ENCODE measurements around the gene LRP5.
"Not testable (repeated sequence)": the region's sequence is repeated elsewhere in the genome, so short reads cannot be mapped to it uniquely, and the experiment has no call there.

LRP5 gene

GRCh38 chr11:68329978-68330699 lies 17.7 kb downstream of the LRP5 start:
- DNase-seq: no peak

- DNase-seq: no peak
Measured at GRCh38 chr11:68330700-68331337, 18.4 kb downstream of the LRP5 start.

- no peak for DNase-seq
Measured at GRCh38 chr11:68331338-68331947, 19.1 kb downstream of the LRP5 start.

GRCh38 chr11:68332186-68332585 lies 19.8 kb downstream of the LRP5 start:
- no peak for DNase-seq

GRCh38 chr11:68333173-68333572 lies 20.8 kb downstream of the LRP5 start:
- DNase-seq: no peak

GRCh38 chr11:68334923-68335322 lies 22.5 kb downstream of the LRP5 start:
- no peak for DNase-seq

GRCh38 chr11:68335683-68336082 lies 23.3 kb downstream of the LRP5 start:
- no peak for DNase-seq

- no peak for DNase-seq
Measured at GRCh38 chr11:68336716-68337115, 24.3 kb downstream of the LRP5 start.

- no peak for DNase-seq
Measured at GRCh38 chr11:68337399-68337835, 25.0 kb downstream of the LRP5 start.

- no peak for DNase-seq
Measured at GRCh38 chr11:68338051-68338780, 25.8 kb downstream of the LRP5 start.

GRCh38 chr11:68340003-68340767 lies 27.8 kb downstream of the LRP5 start:
- DNase-seq: peak; percentile 46

- DNase-seq: peak; percentile 28
Measured at GRCh38 chr11:68340784-68341556, 28.6 kb downstream of the LRP5 start.

GRCh38 chr11:68341557-68342458 lies 29.4 kb downstream of the LRP5 start:
- no peak for DNase-seq

- DNase-seq: no peak
Measured at GRCh38 chr11:68342459-68343158, 30.2 kb downstream of the LRP5 start.

GRCh38 chr11:68343761-68344256 lies 31.4 kb downstream of the LRP5 start:
- no peak for DNase-seq

- not testable (repeated sequence) for DNase-seq
Measured at GRCh38 chr11:68344821-68345220, 32.4 kb downstream of the LRP5 start.

GRCh38 chr11:68345776-68346461 lies 33.5 kb downstream of the LRP5 start:
- no peak for DNase-seq

GRCh38 chr11:68346462-68346790 lies 34.0 kb downstream of the LRP5 start:
- no peak for DNase-seq

GRCh38 chr11:68347345-68347744 lies 35.0 kb downstream of the LRP5 start:
- DNase-seq: no peak
